A673 (cell line): ENCODE measurements around the gene TSSC4. TPM values are rescaled to one million over a fixed set of nuclear protein-coding genes. Genes with fewer than 3 reads are reported as not detected.

Experiments used
- BruUV-seq: library from RNA; stranded (reverse); fragments of 400-500 nt; replicated peaks from 2 replicates; lab custom pipeline; 2021; lab: Mats Ljungman, UMichigan
- CTCF ChIA-PET: fragments of 300-600 bp; sonication (Branson Sonifier 250); formaldehyde crosslinking; loops from one replicate; lab custom pipeline; 2022; ENCODE audit warnings: antibody characterized with exemption; lab: Charles Lee
- POLR2A ChIA-PET: fragments of 300-600 bp; sonication (Branson Sonifier 250); formaldehyde crosslinking; loops from one replicate; lab custom pipeline; 2022; ENCODE audit warnings: antibody characterized with exemption; ENCODE audit not compliant: low non-redundant PET; lab: Charles Lee
- DNase-seq: peaks from one replicate; pipeline ENCODE4 v3.0.0-alpha.2; 2015; ENCODE audit warnings: low spot score
- H3K27ac ChIP-seq: fragments of 200-600 bp; sonication (generic); 2 replicates; pipeline ENCODE4 v1.5.1; 2016; ENCODE audit warnings: mixed run types, low read depth, mild to moderate bottlenecking, mixed read lengths, antibody characterized with exemption, low read length; ENCODE audit not compliant: poor library complexity, severe bottlenecking
- H3K27me3 ChIP-seq: fragments of 200-600 bp; sonication (generic); replicated peaks from 2 replicates; pipeline ENCODE4 v1.6.1; 2017; ENCODE audit warnings: mixed run types, low read depth, mild to moderate bottlenecking, mixed read lengths, antibody characterized with exemption, low read length; ENCODE audit not compliant: insufficient read depth, poor library complexity
- H3K36me3 ChIP-seq: fragments of 200-600 bp; sonication (generic); 2 replicates; pipeline ENCODE4 v1.6.1; 2016; ENCODE audit warnings: mixed run types, mild to moderate bottlenecking, mixed read lengths, antibody characterized with exemption, low read length; ENCODE audit not compliant: insufficient read depth, poor library complexity, severe bottlenecking
- H3K4me1 ChIP-seq: fragments of 200-600 bp; sonication (generic); 2 replicates; pipeline ENCODE4 v1.6.1; 2017; ENCODE audit warnings: mixed run types, mild to moderate bottlenecking, mixed read lengths, antibody characterized with exemption, low read length; ENCODE audit not compliant: insufficient read depth, poor library complexity, severe bottlenecking
- H3K4me3 ChIP-seq: fragments of 200-600 bp; sonication (generic); 2 replicates; pipeline ENCODE4 v1.5.1; 2016; ENCODE audit warnings: low read depth, mixed run types, mild to moderate bottlenecking, mixed read lengths, low read length; ENCODE audit not compliant: poor library complexity, severe bottlenecking
- H3K9me3 ChIP-seq: fragments of 200-600 bp; sonication (generic); 2 replicates; pipeline ENCODE4 v1.6.1; 2016; ENCODE audit warnings: mixed run types, low read depth, mild to moderate bottlenecking, mixed read lengths, antibody characterized with exemption, low read length; ENCODE audit not compliant: poor library complexity, severe bottlenecking
- CTCF ChIP-seq: fragments of 300-800, 200-600 bp; sonication (generic); conservative IDR thresholded peaks from 2 replicates; pipeline ENCODE4 v1.5.1; 2017; ENCODE audit warnings: low read depth, mild to moderate bottlenecking, antibody characterized with exemption, low read length, moderate library complexity, mixed read lengths
- EZH2 ChIP-seq: fragments of 200-600 bp; sonication (generic); IDR thresholded peaks from 2 replicates; pipeline ENCODE4 v1.6.1; 2017; ENCODE audit warnings: borderline replicate concordance, low read depth, mild to moderate bottlenecking, mixed read lengths, antibody characterized with exemption, low read length; ENCODE audit not compliant: poor library complexity, severe bottlenecking
- intact Hi-C: fragments of 100-400 bp; cut with micrococcal nuclease; formaldehyde crosslinking; loops from one replicate; pipeline ENCODE4 v1.10.0; 2022; ENCODE audit not compliant: unreplicated experiment
- total RNA-seq: library from RNA; stranded (reverse); gene quantifications from 2 replicates; pipeline ENCODE4 v1.2.3, GENCODE V29; 2021

TSSC4 gene
- total RNA-seq, 1 experiment from 2014 or later, result 46.8 TPM

- Histone ChIP-seq H3K4me1 (no peaks in the 10 kb centered on the region), H3K27me3 (peaks cover 30% of the 10 kb centered on the region), H3K4me3 (no peak overlapping the region), H3K27ac (no peak overlapping the region), H3K9me3 (no peaks in the 10 kb centered on the region), H3K36me3 (no peaks in the 10 kb centered on the region)
- POLR2A ChIA-PET, result no interaction called here
- DNase-seq, result no peak
- BruUV-seq, result no TSS peak
- CTCF ChIA-PET, result no interaction called here
- intact Hi-C loops, result no loop called here
- TF ChIP-seq CTCF, result no peak
These were observed 42.0 kb downstream of the TSSC4 start for GRCh38 chr11:2442589-2442988.

- BruUV-seq, result no TSS peak
- no peak overlapping the region for H3K4me3 ChIP-seq
- intact Hi-C loops, result no loop called here
- ChIA-PET POLR2A (no interaction called here), CTCF (no interaction called here)
- no peaks in the 10 kb centered on the region for H3K9me3 ChIP-seq
- H3K27ac ChIP-seq, result no peak overlapping the region
- TF ChIP-seq CTCF (no peak), EZH2 (no peak)
- H3K27me3 ChIP-seq, result peaks cover 31% of the 10 kb centered on the region
- H3K36me3 ChIP-seq, result no peaks in the 10 kb centered on the region
- DNase-seq, result no peak
- H3K4me1 ChIP-seq, result no peaks in the 10 kb centered on the region
These were observed 42.9 kb downstream of the TSSC4 start for GRCh38 chr11:2443406-2443805.

- H3K4me1 ChIP-seq, result no peaks in the 10 kb centered on the region
- H3K27me3 ChIP-seq, result peaks cover 31% of the 10 kb centered on the region
- H3K9me3 ChIP-seq, result no peaks in the 10 kb centered on the region
- H3K4me3 ChIP-seq, result no peak within 1 kb of the TSS
- no peak within 1 kb of the TSS for H3K27ac ChIP-seq
- POLR2A ChIA-PET, result no interaction called here
- BruUV-seq, result no TSS peak
- intact Hi-C loops, result no loop called here
- no peaks in the 10 kb centered on the region for H3K36me3 ChIP-seq
- TF ChIP-seq EZH2, result no peak
- TF ChIP-seq CTCF, result 0 out of 2 replicates have a peak, but pooled peaks have one; percentile 9
- no peak for DNase-seq
- CTCF ChIA-PET, result no interaction called here
These were observed 43.6 kb downstream of the TSSC4 start, which contains the start of gene TRPM5 for GRCh38 chr11:2443881-2444820. Gene TRPM5, minus strand, starts transcription at chr11:2444514. Its CDS starts 21,478 bp downstream, at chr11:2423036.
